K562 (cell line): ENCODE measurements around the gene TDO2. TPM values are rescaled to one million over a fixed set of nuclear protein-coding genes. Genes with fewer than 3 reads are reported as not detected.

Experiments
- ATAC-seq: fragments of 200-7000 bp; cut with Tn5 transposase; 3 replicates; pipeline ENCODE4 v1.9.1; 2020; ENCODE audit warnings: moderate library complexity
- BruUV-seq: library from RNA; stranded (reverse); fragments of 400-500 nt; replicated peaks from 2 replicates; lab custom pipeline; 2021; lab: Mats Ljungman, UMichigan
- CTCF ChIA-PET: fragments of 300-600 bp; formaldehyde crosslinking; extraction: SDS; loops from one replicate; lab custom pipeline; 2021; ENCODE audit warnings: low intra/inter-chr PET ratio; lab: Yijun Ruan, JAX
- POLR2A ChIA-PET: fragments of 300-600, 350-650 bp; sonication (Branson Sonifier 250); formaldehyde crosslinking; extraction: SDS; loops from one replicate; lab custom pipeline; 2021; ENCODE audit warnings: antibody characterized with exemption, inconsistent platforms; lab: Yijun Ruan, JAX
- DNase-seq, 4 experiments: peaks; one replicate each; pipeline versions ENCODE4 v3.0.0 to v3.0.0-alpha.2; 2011 to 2018; ENCODE audit warnings: low spot score in 3 of 4, mixed read lengths in 3 of 4; ENCODE audit errors: extremely low read depth in 1 of 4
- FAIRE-seq: peaks from 2 replicates; lab custom pipeline; 2011; peaks lifted over from hg19 to GRCh38; lab: Jason Lieb, UNC
- H2AFZ ChIP-seq: 2 replicates; pipeline ENCODE4 v1.6.0; 2011; ENCODE audit warnings: low read depth, low read length, control low read depth, inconsistent platforms
- H3K27ac ChIP-seq: fragments of 200-600 bp; 3 replicates; pipeline ENCODE4 v1.8.0; 2011; ENCODE audit warnings: low read depth, mild to moderate bottlenecking, control low read depth, inconsistent platforms, low read length, moderate library complexity, mixed read lengths; ENCODE audit errors: extremely low read depth
- H3K27me3 ChIP-seq, 2 experiments: fragments of 300-600 bp in 1 of 2; 2 replicates in 1 of 2; 3 replicates in 1 of 2; pipeline versions ENCODE4 v1.6.0 to v1.8.0; 2011; ENCODE audit warnings: inconsistent platforms in 2 of 2, low read length in 2 of 2, mild to moderate bottlenecking in 1 of 2, mixed read lengths in 1 of 2, moderate library complexity in 1 of 2; ENCODE audit not compliant: control insufficient read depth in 2 of 2, insufficient read depth in 2 of 2
- H3K36me3 ChIP-seq: fragments of 300-600 bp; 3 replicates; pipeline ENCODE4 v1.8.0; 2011; ENCODE audit warnings: mild to moderate bottlenecking, low read length, inconsistent platforms; ENCODE audit not compliant: control insufficient read depth, insufficient read depth
- H3K4me1 ChIP-seq, 2 experiments: fragments of 200-600 bp in 1 of 2; replicated peaks in 1 of 2; 2 replicates in 1 of 2; 3 replicates in 1 of 2; pipeline versions ENCODE4 v1.5.1 to v1.8.0; 2011; ENCODE audit warnings: inconsistent platforms in 2 of 2, low read length in 2 of 2, mild to moderate bottlenecking in 1 of 2, mixed read lengths in 1 of 2, moderate library complexity in 1 of 2; ENCODE audit not compliant: control insufficient read depth in 2 of 2, insufficient read depth in 2 of 2
- H3K4me2 ChIP-seq: 2 replicates; pipeline ENCODE4 v1.6.1; 2011; ENCODE audit warnings: low read length, control low read depth, inconsistent platforms, mixed read lengths; ENCODE audit not compliant: insufficient read depth
- H3K4me3 ChIP-seq: fragments of 200-600 bp; sonication (generic), shearing (Covaris generic); 2 replicates; pipeline ENCODE4 v1.5.1; 2016; ENCODE audit warnings: control low read depth, inconsistent platforms
- H3K79me2 ChIP-seq: fragments of 200-600 bp; 3 replicates; pipeline ENCODE4 v1.8.0; 2011; ENCODE audit warnings: low read length, inconsistent platforms; ENCODE audit not compliant: control insufficient read depth, insufficient read depth
- H3K9ac ChIP-seq, 2 experiments: 2 replicates each; pipeline versions ENCODE4 v1.6.0 to v1.6.1; 2011; ENCODE audit warnings: low read depth in 2 of 2, low read length in 2 of 2, control low read depth in 1 of 2, inconsistent platforms in 1 of 2, mild to moderate bottlenecking in 1 of 2, mixed read lengths in 1 of 2; ENCODE audit not compliant: insufficient read depth in 1 of 2
- H3K9me1 ChIP-seq: one replicate; pipeline ENCODE4 v1.6.0; 2011; ENCODE audit warnings: inconsistent platforms, mild to moderate bottlenecking, low read length, moderate library complexity; ENCODE audit not compliant: control insufficient read depth, insufficient read depth
- H3K9me3 ChIP-seq: replicated peaks from 2 replicates; pipeline ENCODE4 v1.5.1; 2011; ENCODE audit warnings: low read depth, low read length, inconsistent platforms; ENCODE audit not compliant: control insufficient read depth, insufficient read depth
- H4K20me1 ChIP-seq: replicated peaks from 2 replicates; pipeline ENCODE4 v1.6.1; 2011; ENCODE audit warnings: low read length, inconsistent platforms, mixed read lengths; ENCODE audit not compliant: control insufficient read depth, insufficient read depth
- FOS ChIP-seq: IDR thresholded peaks from 3 replicates; pipeline ENCODE4 v1.6.1; 2011; ENCODE audit not compliant: insufficient read length; ENCODE audit errors: extremely low read depth
- HLTF ChIP-seq: fragments of 450-650 bp; IDR thresholded peaks from 2 replicates; pipeline ENCODE4 v1.6.1; 2016
- TARDBP ChIP-seq: fragments of 450-650 bp; IDR thresholded peaks from 2 replicates; pipeline ENCODE4 v1.6.1; 2016
- YY1 ChIP-seq, 3 experiments: IDR thresholded peaks; 2 replicates each; pipeline ENCODE4 v1.6.1; 2011; ENCODE audit warnings: low read length in 2 of 3, mild to moderate bottlenecking in 2 of 3, moderate library complexity in 2 of 3, borderline replicate concordance in 1 of 3, control low read depth in 1 of 3, low read depth in 1 of 3; ENCODE audit not compliant: insufficient read depth in 3 of 3, insufficient replicate concordance in 2 of 3, control insufficient read depth in 1 of 3, insufficient read length in 1 of 3; ENCODE audit errors: extremely low read depth in 1 of 3
- ZNF639 ChIP-seq, 2 experiments: fragments of 200-800 bp in 1 of 2; sonication (Bioruptor generic) in 1 of 2; sonication (generic) in 1 of 2; formaldehyde crosslinking in 1 of 2; IDR thresholded peaks in 1 of 2; conservative IDR thresholded peaks in 1 of 2; 2 replicates each; pipeline versions ENCODE4 v1.5.0 to v1.6.1; 2016 to 2020; ENCODE audit warnings: missing compliant biosample characterization in 1 of 2, missing genetic modification characterization in 1 of 2, missing genetic modification reagents in 1 of 2
- WGBS: fragments of 100-300 bp; shearing (Covaris generic); methylation state at CpG from one replicate; pipeline ENCODE4 v1.1.6; 2016; ENCODE audit warnings: low coverage, mixed read lengths; ENCODE audit not compliant: insufficient coverage; ENCODE audit errors: missing lambda C conversion rate; 5-methylcytosine and 5-hydroxymethylcytosine counted together
- in situ Hi-C: fragments of 300-500 bp; cut with MboI; formaldehyde crosslinking; loops from 4 replicates; pipeline ENCODE4 v1.15.0; 2018; ENCODE audit warnings: inconsistent platforms, mixed read lengths
- intact Hi-C: fragments of 100-400 bp; cut with micrococcal nuclease; formaldehyde crosslinking; loops from 2 replicates; pipeline ENCODE4 v1.14.2; 2022
- polyA plus RNA-seq, 8 experiments: library from polyadenylated mRNA; depleted of rRNA in 4 of 8; stranded (reverse) in 5 of 8; unstranded in 3 of 8; fragments of >200 nt; fragmentation: Nextera tagmentation in 2 of 8; fragmentation: Illumina TruSeq in 1 of 8; extraction: Ambion mirVana in 2 of 8; extraction: Trizol in 1 of 8; gene quantifications; 2 replicates each; pipeline versions ENCODE4 v1.2.1 to v1.2.3, GENCODE V29; 2011 to 2014; ENCODE audit warnings: inconsistent platforms in 1 of 8, missing spikeins in 1 of 8
- total RNA-seq, 7 experiments: library from RNA; depleted of rRNA in 6 of 7; stranded (reverse); fragments of >200 nt in 6 of 7; fragmentation: Illumina TruSeq in 2 of 7; extraction: Trizol in 2 of 7; gene quantifications; 2 replicates each; pipeline versions ENCODE4 v1.2.1 to v1.2.3, GENCODE V29; 2011 to 2021; ENCODE audit warnings: low replicate concordance in 1 of 7
- TF ChIP-seq, protein P1 (sequence below): fragments of 450-650 bp; IDR thresholded peaks from 2 replicates; pipeline ENCODE4 v1.6.1; 2017; ENCODE audit warnings: antibody characterized with exemption
- TF ChIP-seq, protein P2 (sequence below): sonication (generic); formaldehyde crosslinking; IDR thresholded peaks from 2 replicates; pipeline ENCODE4 v1.9.0; 2022; ENCODE audit warnings: mild to moderate bottlenecking, missing genetic modification reagents

The TDO2 gene
- total and polyA plus RNA-seq, 9 of the 15 experiments (the other 6 are each of a cell fraction or from before 2014, with no cell fraction given) = 0.09 to 0.65 (median 0.22) TPM; not detected in 2

GRCh38 chr4:155954118-155954685 lies 50.7 kb downstream of the TDO2 start (continued):
- TF ChIP-seq ZNF639 (CRISPR knock-in tag; conservative IDR thresholded peaks at IDR 0.05 in 1 of 2, IDR thresholded peaks at IDR 0.05 in 1 of 2) (no peak), HLTF (no peak), FOS (no peak), TARDBP (no peak)
- TF ChIP-seq, protein P1, sequence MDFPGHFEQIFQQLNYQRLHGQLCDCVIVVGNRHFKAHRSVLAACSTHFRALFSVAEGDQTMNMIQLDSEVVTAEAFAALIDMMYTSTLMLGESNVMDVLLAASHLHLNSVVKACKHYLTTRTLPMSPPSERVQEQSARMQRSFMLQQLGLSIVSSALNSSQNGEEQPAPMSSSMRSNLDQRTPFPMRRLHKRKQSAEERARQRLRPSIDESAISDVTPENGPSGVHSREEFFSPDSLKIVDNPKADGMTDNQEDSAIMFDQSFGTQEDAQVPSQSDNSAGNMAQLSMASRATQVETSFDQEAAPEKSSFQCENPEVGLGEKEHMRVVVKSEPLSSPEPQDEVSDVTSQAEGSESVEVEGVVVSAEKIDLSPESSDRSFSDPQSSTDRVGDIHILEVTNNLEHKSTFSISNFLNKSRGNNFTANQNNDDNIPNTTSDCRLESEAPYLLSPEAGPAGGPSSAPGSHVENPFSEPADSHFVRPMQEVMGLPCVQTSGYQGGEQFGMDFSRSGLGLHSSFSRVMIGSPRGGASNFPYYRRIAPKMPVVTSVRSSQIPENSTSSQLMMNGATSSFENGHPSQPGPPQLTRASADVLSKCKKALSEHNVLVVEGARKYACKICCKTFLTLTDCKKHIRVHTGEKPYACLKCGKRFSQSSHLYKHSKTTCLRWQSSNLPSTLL = no peak
- TF ChIP-seq, protein P2, sequence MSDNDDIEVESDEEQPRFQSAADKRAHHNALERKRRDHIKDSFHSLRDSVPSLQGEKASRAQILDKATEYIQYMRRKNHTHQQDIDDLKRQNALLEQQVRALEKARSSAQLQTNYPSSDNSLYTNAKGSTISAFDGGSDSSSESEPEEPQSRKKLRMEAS (CRISPR knock-in tag) = no peak
- TF ChIP-seq, all 486 proteins: peak for 0

GRCh38 chr4:155954939-155955338 lies 51.4 kb downstream of the TDO2 start:
- WGBS = 1% methylated on average over 4 of the region's 4 CpGs
- in situ Hi-C loops = no loop called here
- BruUV-seq = no TSS peak

More at GRCh38 chr4:155954939-155955338, 51.4 kb downstream of the TDO2 start:
- Histone ChIP-seq H3K9me1 (no peaks in the 10 kb centered on the region), H3K27me3 (no peaks in the 10 kb centered on the region), H4K20me1 (no peaks in the 10 kb centered on the region), H3K4me2 (no peak overlapping the region), H3K4me1 (peaks cover 0 to 7% of the 10 kb centered on the region in 2 experiments; a peak in 2 of 5 replicates), H3K4me3 (no peak overlapping the region), H3K36me3 (no peaks in the 10 kb centered on the region), H2AFZ (no peak overlapping the region), H3K27ac (no peak overlapping the region), H3K9me3 (no peaks in the 10 kb centered on the region), H3K79me2 (no peaks in the 10 kb centered on the region), H3K9ac (no peak overlapping the region)
- ChIA-PET POLR2A (interaction anchor here (0.6 kb wide), 1 partner anchor 8 kb away, joined by 3 read pairs; no protein-coding TSS in a partner anchor), CTCF (no interaction called here)
- no peak for TF ChIP-seq YY1 (IDR thresholded peaks at IDR 0.05; ENCODE audit: borderline replicate concordance in 1 of 3, control insufficient read depth in 1 of 3, extremely low read depth in 1 of 3, insufficient read depth in 3 of 3, insufficient read length in 1 of 3, insufficient replicate concordance in 2 of 3, low read depth in 1 of 3, low read length in 2 of 3)
- intact Hi-C loops = loop anchor here (5.0 to 10.0 kb wide), 3 partner anchors 513 to 1400 kb away; partner anchors contain the start of gene PLRG1
- ATAC-seq (no peak), DNase-seq (no peak), FAIRE-seq (no peak)
